DMS79 treated with DMSO at 0.1 percent for 48 hours (cell line): Measurements from ENCODE around the gene CYP46A1.
A peak's percentile ranks its signal among the peaks of the same experiment; 100 is the strongest.
"Not testable (repeated sequence)": the region's sequence is repeated elsewhere in the genome, so short reads cannot be mapped to it uniquely, and the experiment has no call there.

ENCODE experiments used
- DNase-seq: peaks from one replicate; lab custom pipeline; 2025; lab: John Stamatoyannopoulos, UW

CYP46A1 gene

DNA sequence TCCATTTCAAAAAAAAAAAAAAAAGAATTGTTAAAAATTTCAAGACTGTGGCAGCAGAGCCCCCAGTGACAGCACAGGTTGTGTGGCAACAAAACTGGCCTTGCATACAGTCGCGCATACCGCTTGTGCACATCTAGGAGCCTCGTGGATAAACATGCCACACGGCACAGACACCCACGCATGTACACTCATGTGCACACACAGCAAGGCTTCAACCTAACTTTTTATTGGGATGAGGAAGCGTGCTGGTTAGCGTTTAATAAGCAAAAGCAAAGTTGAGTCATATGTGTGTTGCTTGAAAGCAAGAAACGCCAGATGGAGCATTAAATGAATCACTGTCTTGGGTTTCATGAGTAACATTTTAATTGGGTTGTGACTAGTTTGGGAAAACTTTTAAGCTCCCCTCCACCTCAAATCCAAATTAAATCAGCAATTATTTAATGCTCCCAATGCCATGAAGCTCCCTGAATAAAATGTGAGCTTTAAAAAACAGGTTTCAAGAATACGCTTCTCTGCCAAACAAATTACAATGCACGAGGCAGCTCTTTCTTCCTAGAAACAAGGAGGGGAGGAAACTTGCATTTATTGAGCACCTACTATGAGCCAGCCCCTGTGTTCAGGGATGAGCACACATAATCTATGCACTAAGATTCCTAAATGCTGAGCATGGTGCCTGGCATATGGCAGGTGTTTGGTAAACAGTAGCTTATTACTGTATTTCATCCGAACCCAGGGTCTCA is 73.4 kb downstream of the CYP46A1 start:
- no peak for DNase-seq

DNA sequence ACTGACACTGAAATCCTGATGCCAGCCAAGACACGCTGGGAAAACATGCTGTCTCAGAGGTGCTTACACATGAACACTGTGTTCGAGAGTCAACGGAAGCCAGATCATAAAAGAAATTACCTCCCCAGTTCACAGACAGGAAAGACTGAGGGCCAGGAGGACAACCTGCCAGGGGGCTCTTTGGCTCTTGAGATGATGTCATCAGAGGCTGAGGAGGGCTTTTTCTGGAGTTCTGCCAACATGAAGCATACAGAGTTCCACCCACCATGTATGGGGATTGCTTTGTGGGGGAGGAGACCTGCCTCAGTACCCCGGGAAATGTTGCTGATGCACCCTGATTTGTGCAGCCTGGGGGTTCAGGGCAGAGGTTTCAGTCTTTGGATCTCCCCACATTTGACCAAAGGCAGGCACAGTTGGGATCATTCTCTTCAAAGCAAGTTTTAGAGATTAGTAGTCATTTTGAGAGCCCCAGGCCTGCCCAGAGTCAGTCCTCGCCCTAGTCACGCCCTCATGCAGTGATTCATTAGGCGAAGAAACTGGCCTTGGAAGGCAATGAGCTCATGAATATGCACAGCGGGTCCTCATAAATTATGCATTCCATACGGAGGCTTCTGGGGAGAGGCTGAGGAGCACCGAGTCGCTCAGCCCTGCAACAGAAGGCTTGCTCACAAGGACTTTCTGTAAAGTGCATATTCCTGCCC is 74.2 kb downstream of the CYP46A1 start:
- no peak for DNase-seq

DNA sequence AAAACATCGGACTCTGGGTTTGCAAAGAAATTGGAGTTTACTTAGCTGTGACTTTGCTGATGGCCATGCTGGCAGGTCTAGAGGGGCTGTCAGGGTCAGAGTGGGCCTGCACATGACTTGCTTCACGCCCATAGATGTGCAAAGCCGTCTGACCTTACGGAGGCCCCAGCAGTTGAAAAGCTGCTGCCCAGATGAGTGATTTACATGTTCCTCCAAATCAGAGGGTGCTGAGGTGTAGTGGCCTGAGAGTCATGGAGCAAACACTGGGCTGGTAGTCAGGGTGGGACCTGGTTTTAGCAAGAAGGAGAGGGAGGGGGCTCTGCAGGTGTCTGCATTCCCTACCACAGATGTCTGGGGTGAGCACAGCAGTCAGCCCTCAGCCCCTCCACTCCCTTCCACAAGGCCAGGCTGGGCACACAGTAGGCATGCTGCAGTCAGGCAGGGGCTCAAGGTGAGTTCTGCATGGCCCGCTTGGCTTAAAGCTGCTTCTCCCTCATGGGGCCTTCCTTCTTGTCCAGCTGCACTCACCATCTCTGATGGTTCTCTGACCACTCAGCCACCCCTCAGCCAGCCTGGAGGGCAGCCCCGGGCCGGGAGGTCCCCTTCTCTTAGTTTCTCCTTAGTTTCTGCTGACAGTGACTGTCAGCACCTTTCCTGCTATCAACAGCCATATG is 74.9 kb downstream of the CYP46A1 start:
- DNase-seq = no peak

DNA sequence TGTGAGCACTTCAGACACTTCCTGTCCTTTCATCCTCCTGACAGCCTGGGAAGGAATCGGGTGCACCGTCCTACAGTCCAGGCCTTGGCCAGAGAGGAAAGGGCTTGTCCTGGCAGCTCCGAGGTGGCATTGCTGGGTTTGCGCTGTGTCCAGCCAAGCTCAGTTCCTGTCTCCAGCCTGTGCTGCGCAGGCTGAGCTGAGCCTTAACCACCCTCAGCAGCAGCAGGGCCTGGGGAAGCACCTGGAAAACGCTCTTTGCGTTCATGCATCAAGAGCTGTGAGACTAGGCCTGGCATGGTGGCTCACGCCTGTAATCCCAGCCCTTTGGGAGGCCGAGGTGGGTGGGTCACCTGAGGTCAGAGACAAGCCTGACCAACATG is 75.4 kb downstream of the CYP46A1 start:
- DNase-seq = no peak

DNA sequence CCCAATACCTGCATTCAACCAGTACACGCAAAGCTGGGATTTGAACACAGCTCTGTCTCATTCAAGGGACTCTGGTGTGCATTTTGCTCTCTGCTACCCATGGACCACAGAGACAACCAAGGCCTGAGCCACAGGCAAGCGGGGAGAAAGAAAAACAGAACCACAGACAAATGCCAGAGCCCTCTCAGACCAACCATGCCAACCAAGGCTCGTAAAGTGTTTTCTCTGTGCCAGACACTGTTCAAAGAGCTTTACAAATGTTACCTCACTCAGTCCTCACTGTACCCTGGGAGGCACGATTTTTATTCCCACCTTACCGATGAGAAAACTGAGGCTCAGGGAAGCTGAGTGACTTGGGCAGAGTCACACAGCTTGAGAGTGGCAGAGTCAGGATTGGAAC is 76.7 kb downstream of the CYP46A1 start:
- no peak for DNase-seq

DNA sequence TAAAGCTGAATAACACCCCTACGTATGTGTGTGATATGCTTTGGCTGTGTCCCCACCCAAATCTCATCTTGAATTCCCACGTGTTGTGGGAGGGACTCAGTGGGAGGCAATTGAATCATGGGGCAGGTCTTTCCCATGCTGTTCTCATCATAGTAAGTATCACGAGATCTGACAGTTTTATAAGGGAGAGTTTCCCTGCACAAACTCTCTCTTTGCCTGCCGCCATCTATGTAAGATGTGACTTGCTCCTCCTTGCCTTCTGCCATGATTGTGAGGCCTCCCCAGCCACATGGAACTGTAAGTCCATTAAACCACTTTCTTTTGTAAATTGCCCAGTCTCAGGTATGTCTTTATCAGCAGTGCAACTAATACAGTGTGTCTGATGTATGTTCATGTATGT is 78.8 kb downstream of the CYP46A1 start:
- not testable (repeated sequence) for DNase-seq

DNA sequence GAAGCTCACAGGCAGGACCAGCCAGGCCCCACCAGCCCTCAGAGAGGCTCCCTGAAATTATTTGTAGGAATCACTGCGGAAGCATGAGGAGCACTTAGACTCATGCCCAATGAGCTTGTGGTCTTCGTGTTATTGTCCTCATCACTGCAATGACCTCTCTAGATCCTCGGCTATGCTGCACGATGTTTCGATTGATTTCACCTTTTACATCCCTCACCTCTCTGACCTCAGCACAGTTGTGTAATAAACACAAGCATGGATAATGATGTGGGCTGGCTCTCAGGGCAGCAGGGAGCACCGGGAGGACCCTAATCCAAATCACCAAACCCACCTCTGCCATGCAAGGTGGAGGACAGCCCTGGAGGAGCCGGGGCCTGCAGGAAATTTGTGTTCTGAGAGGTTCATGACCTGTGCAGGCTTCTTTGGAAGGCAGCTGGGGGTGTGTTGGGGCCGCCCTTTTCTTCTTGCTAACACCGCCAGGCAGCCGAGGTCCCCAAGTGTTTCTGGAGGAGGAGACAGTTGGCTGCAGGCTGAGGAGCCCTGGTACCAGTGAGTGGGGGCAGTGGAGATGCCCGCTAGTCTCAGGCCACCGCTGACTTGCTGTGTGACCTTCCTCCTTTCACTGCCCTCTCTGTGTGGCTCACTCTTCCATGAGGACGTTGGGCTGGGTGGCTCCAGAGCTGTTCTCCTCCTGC is 79.6 kb downstream of the CYP46A1 start:
- no peak for DNase-seq

DNA sequence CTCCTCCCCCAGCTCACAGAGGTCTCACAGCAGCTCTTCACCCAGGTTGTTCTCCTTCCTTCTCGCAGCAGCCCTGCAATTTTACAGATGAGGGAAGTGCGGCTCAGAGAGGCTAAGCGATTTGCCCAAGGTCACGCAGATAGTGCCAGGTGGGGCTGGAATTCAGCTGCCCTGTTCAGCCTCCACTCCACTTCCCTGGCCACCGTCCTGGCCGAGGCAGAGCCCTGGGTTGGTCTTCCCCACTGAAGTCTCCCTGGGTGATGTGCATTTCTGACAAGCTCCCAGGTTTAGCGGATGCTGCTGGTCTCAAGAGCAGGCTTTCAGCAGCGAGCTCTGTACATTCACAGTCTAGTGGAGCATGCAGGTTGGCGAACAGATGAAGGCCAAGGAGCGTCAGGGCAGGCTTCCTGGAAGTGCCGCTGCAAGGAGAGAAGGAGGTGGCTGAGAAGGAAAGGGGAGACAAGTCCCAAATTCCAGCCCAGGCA is 80.2 kb downstream of the CYP46A1 start:
- DNase-seq = no peak

DNA sequence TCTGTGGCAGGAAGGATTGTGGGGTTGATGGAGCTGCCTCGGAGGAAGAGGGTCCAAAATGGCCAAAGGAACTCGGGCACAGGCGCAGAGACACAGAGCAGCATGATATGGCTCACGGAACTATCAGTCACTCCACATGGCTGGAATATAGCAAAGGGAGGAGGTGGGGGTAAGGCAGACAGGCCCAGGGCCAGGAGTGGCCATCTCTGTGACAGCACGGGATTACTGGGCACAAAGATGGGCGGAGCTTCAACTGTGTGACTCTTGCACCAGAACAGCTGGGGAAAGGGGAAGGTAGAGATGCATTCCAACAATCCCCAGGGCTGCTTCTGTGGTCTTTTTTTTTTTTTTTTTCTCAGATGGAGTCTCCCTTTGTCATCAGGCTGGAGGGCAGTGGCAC is 84.3 kb downstream of the CYP46A1 start:
- no peak for DNase-seq

DNA sequence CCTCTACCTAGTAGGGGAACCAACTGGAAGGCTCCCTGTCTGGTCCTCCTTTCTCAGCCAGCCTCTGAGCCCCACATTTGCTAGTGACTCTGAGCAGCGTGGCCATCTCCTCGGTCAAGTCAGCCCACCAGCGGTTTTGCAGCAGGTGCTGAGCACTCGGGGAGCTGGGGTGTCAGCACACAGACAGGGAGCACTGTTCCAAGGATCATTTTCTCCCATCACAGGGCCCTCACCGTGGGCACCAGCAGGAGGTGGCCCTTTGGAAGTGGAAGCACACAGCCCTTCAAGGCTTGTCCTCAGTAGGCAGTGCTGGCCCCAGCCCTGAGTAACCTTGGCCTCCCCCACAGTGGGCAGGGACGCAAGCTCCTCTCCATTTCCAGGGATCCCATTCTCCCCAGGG is 85.0 kb downstream of the CYP46A1 start:
- DNase-seq = no peak

DNA sequence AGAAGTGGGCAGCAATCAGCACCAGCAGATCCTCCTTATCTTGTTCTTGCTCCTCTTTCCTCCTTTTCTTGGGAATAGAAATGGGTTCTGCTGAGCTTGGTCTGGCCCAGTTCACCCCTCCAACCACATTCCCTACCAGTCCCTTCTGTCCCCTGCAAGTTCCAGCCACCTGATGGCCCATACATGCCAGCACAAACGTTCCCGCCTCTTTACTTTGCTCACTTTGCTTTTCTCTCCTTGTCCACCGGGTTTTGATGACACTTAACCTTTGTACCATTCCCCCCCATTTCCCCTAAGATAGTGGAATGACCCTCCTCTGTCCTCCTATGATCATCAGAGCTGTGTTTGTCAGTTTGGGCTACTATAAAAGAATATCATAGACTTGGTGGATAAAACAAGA is 85.7 kb downstream of the CYP46A1 start:
- no peak for DNase-seq

DNA sequence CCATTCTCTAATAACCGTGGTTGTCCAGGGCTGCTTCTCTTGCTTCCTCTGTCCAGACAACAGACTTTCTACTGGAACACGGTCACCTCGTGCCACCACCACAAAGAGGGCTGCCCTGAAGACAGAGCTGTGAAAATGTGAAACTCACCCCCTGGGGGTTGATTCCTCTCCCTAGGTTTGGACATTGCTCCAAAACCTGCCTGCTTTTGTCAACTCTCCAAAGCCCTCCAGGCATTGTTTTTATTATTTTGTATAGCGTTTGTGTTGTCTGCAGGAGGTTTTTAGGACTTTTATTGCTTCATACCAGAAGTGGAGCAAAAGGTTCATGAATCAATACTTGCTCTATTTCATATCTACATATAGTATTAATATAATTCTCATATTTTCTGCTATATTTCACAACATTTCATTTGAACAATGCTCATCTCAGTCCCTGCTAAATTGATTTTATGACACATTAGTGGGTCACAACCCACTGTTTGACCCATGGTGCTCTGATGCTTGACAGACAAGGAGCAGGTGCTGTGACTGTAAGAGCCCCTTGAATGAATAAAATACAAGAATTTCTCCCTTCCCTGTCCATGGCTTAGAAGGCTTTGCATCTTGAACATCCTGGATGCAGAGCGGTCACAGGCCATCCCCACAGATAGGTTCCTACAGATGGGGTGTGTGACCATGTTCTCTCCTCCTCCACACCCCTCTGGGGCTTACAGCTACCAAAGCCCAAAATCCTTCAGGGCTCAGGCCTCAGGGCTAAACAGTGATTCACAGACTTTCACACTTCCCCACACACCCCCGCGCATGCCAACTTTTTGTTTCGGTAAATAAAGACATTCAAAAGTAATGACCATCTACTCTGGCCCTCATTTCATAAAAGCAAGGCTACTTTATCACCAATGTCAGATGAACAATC is 88.5 kb downstream of the CYP46A1 start:
- no peak for DNase-seq

DNA sequence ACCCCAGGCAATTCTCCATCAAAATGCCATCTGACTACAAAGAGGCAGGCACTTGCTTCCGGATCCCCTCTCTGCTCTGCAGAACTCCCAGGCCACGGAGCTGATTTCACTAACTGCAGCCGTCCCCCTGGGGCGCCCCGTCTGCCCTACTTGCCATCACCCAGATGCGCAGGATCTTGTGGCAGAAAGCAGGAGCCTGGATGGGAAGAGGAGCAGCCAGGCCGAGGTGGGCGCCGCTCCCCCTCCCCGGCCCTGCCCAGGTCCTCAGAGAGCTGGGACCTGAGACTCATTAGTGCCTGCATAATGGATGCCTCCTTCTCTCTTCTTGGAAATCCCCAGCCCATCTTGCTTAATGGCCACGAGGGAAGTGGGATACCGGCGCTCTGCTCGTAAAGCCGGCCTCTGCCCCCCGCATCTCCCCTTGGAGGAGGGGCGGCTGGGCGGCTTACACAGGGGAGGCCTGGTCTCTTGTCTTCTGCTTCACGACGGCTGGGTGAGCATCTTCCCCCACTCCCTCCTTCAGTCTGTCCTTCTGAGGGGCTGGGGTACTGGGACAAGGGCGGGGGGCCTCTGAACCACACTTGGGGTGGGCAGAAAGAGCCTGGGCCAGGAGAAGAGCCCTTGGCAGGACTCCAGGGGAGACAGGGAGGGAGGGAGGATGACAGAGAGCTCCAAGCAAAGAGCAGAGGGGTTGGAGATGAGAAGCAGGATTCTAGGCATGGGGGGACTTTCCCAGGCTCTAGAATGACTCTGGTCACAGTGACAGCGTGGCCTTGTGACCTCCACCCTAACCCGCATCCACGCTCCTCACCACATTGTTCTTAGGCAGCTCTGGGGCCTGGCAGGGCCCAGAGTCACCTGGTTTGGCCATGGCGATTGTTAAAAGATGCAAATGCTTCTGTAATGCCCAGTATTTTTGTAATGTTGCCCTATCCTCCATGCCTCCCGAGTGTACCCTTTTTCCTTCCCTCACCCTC is 89.7 kb downstream of the CYP46A1 start:
- DNase-seq = no peak

DNA sequence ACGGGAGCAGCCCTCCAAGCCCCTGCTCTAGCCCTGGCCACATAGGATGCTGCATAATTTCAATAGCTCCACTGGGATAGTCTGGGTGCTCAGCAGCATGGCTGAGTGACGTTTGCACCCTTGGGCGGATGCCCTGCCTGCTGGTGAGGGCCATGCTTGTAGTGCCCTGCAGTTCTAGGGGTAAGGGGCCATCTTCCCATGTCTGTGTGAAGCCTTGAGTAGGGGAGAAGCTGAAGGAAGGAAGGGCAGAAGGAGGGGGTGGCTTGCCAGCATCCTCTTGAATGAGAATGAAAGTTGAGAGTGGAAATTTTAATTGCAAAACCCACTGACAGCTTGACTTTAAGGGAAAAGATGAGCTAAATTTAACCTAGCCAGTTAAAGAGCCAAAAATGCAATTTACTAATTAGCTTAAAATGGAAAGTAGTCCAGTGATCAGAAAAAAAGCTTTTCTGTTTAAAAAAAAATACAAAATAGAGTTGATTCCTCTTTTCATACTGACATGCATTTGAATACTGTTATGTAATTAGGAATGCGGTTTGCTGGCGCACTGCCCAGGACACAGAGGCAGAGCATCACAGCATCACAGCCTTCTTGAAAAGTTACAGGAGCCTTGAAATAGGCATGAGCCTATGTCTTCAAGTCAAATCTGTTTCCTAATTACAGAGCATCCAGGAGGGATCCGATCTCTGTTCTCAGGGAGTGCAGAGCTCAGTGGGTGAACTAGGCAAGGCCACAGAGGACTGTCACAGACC is 90.6 kb downstream of the CYP46A1 start:
- DNase-seq = peak; percentile 18

DNA sequence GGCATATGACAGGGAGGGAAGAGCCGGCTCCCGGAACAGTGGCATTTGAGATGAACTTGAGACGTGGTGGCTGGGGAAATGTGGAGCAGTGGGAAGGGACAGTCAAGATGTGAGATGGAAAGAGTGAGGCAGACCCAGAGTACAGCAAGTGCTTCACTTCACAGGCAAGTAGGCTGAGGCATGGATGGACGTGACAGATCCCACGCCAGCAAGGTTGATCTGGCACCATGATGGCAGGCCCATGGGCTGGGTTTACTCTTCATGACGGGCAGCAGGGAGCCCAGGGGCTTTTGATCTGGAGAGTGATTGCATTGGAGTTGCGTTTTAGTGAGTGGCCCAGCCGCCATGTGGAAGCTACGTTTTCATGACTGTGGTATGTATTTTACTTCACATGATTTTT is 91.3 kb downstream of the CYP46A1 start:
- DNase-seq = no peak
